Measurements from ENCODE around the gene LYG1. TPM values are rescaled to one million over a fixed set of nuclear protein-coding genes. Genes with fewer than 3 reads are reported as not detected.
A peak's percentile ranks its signal among the peaks of the same experiment; 100 is the strongest.

The LYG1 gene
- total and polyA plus RNA-seq, 2 of the 13 experiments (the other 11 are each of a cell fraction or from before 2014, with no cell fraction given) = 1.00 to 2.9 TPM

- TF ChIP-seq, protein P1, sequence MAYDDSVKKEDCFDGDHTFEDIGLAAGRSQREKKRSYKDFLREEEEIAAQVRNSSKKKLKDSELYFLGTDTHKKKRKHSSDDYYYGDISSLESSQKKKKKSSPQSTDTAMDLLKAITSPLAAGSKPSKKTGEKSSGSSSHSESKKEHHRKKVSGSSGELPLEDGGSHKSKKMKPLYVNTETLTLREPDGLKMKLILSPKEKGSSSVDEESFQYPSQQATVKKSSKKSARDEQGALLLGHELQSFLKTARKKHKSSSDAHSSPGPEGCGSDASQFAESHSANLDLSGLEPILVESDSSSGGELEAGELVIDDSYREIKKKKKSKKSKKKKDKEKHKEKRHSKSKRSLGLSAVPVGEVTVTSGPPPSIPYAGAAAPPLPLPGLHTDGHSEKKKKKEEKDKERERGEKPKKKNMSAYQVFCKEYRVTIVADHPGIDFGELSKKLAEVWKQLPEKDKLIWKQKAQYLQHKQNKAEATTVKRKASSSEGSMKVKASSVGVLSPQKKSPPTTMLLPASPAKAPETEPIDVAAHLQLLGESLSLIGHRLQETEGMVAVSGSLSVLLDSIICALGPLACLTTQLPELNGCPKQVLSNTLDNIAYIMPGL (CRISPR knock-in tag; IDR thresholded peaks at IDR 0.05; ENCODE audit: borderline replicate concordance in 1 of 2, low read depth in 1 of 2) = 0 out of 4 replicates have a peak, but pooled peaks of 1 of the 2 experiments have one; percentile 22
- TF ChIP-seq ZSCAN31 (CRISPR knock-in tag; IDR thresholded peaks at IDR 0.05; ENCODE audit: low read depth) (no peak), ZBTB10 (CRISPR knock-in tag; IDR thresholded peaks at IDR 0.05; ENCODE audit: borderline replicate concordance) (peak; percentile 9; the same call in 1 of the 2 replicates), KDM5B (CRISPR knock-in tag; IDR thresholded peaks at IDR 0.05; ENCODE audit: borderline replicate concordance) (no peak), ZNF710 (CRISPR knock-in tag; IDR thresholded peaks at IDR 0.05; ENCODE audit: borderline replicate concordance) (no peak), ARID3A (IDR thresholded peaks at IDR 0.05; ENCODE audit: low read depth, low read length) (no peak), ZNF33B (CRISPR knock-in tag; IDR thresholded peaks at IDR 0.05) (0 out of 2 replicates have a peak, but pooled peaks have one; percentile 0), ZFP1 (CRISPR knock-in tag; IDR thresholded peaks at IDR 0.05) (no peak), ZFP36 (IDR thresholded peaks at IDR 0.05; ENCODE audit: borderline replicate concordance, low read depth, low read length, partially characterized antibody) (no peak), GATAD2A (CRISPR knock-in tag; IDR thresholded peaks at IDR 0.05) (no peak), TMF1 (CRISPR knock-in tag; IDR thresholded peaks at IDR 0.05; ENCODE audit: low read depth) (no peak), ZBTB20 (CRISPR knock-in tag; IDR thresholded peaks at IDR 0.05; ENCODE audit: borderline replicate concordance, low read depth) (0 out of 2 replicates have a peak, but pooled peaks have one; percentile 14), ZNF788 (CRISPR knock-in tag; IDR thresholded peaks at IDR 0.05; ENCODE audit: borderline replicate concordance) (no peak; the same call in 1 of the 2 replicates), E2F5 (CRISPR knock-in tag; conservative IDR thresholded peaks at IDR 0.05) (no peak), ZSCAN20 (CRISPR knock-in tag; IDR thresholded peaks at IDR 0.05; ENCODE audit: borderline replicate concordance) (no peak), ZNF792 (CRISPR knock-in tag; IDR thresholded peaks at IDR 0.05) (0 out of 2 replicates have a peak, but pooled peaks have one; percentile 14), ZNF337 (CRISPR knock-in tag; IDR thresholded peaks at IDR 0.05; ENCODE audit: borderline replicate concordance, low read depth) (no peak), ZNF343 (CRISPR knock-in tag; IDR thresholded peaks at IDR 0.05) (no peak)
- TF ChIP-seq, protein P2, sequence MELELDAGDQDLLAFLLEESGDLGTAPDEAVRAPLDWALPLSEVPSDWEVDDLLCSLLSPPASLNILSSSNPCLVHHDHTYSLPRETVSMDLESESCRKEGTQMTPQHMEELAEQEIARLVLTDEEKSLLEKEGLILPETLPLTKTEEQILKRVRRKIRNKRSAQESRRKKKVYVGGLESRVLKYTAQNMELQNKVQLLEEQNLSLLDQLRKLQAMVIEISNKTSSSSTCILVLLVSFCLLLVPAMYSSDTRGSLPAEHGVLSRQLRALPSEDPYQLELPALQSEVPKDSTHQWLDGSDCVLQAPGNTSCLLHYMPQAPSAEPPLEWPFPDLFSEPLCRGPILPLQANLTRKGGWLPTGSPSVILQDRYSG (CRISPR knock-in tag; IDR thresholded peaks at IDR 0.05) = no peak
Observed at GRCh38 chr2:99338029-99338585, 37.1 kb upstream of the LYG1 start (continued).
